ENCODE results near the gene DIDO1.
A peak's percentile ranks its signal among the peaks of the same experiment; 100 is the strongest.

The DIDO1 gene

DNA sequence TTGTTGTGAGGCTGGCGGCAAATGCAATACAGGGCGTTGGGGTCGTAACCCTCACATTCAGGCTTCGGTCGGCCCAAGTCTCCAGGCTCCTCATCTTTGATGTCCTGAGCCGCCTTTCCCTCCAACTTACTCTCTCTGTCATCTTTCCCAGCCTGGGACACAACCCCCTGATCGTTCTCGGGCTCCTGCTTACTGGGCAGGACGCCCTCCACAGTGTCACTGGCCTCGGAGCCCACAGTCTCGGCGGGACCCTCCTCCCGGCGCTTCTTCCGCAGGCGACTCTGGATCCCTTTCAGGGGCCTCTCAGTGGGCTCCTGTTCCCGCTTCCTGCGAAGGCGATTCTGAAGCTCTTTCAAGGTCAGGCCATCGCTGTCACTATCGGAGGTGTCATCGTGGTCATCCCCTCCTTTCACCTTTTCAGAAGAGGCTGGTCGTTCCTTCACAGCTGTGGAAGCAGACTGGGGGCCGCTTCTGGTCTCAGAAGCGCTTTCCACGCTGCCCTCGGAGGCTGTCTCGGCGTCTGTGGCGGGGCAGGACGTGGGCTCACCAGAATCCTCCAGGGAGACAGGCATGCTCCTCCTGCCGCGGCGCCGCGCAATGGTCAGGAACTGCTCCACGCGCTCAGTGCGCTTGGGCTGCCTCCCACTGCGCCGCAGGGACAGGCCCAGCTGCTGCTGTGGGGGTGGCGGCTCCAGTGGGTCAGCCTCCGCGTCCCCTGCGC lies 15.4 kb downstream of the DIDO1 start:
- no peak for DNase-seq (ENCODE audit: low spot score)

- no peak for DNase-seq (ENCODE audit: low spot score)
Observed at GRCh38 chr20:62910217-62910766, 16.0 kb downstream of the DIDO1 start.

DNA sequence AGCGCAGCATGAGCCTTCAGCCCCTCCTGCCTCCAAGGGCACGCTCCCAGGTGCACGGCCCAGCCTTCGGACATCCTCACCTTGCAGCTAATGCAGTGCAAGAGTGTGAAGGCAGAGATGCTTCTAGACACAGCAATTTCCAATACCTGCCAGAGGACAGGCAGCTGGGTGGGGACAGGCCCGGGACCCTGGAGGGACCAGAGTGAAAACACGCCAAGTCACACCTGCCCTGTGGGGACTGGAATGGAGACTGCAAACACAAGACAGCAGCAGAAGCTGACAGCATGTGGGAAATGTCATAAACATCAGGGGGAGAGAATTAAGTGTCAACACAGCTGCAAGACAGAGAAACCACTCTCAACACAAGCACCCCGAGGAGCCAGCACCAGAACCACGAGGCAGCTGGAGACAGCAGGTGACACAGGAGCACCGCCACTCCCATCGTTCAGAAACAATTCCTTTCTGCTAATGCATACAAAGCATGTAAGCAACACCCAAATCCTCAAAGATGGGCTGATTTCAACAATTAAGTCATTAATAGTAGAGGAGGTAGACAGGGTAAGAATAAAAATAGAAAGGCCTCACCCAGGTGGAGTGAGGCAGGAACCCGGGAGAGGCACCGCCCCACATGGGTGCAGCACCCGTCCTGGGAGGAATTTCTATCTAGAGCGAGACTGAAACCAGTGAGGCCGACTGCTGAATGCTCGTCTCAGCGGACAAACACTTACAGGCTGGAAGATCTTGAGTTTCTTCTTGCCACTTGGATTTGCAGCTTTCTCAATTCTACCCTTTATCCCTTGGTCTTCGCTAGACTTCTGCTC lies 17.1 kb downstream of the DIDO1 start:
- DNase-seq (ENCODE audit: low spot score), result no peak

- no peak for DNase-seq (ENCODE audit: low spot score)
Observed at GRCh38 chr20:62907384-62908317, 18.7 kb downstream of the DIDO1 start.

- no peak for DNase-seq (ENCODE audit: low spot score)
Observed at GRCh38 chr20:62906647-62907375, 19.5 kb downstream of the DIDO1 start.

DNA sequence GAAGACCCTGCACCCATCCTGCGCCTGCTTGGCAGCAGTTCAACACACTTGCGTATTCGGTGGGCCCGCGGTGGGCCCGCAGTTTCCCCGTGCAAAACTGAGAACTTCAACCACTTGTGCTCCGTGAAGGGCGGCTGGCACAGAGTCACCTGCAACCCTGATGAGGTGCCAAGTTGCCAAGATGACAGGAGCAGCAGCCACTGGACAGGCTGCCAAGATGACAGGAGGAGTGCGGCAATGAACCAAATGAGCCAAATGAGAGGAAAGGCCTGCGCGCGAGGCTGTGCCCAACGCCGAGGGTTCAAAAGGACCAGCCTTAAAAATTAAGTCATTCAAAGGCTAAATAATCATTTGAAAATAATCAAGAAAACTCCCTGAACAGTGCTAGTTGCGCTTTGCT lies 20.1 kb downstream of the DIDO1 start:
- no peak for DNase-seq (ENCODE audit: low spot score)

DNA sequence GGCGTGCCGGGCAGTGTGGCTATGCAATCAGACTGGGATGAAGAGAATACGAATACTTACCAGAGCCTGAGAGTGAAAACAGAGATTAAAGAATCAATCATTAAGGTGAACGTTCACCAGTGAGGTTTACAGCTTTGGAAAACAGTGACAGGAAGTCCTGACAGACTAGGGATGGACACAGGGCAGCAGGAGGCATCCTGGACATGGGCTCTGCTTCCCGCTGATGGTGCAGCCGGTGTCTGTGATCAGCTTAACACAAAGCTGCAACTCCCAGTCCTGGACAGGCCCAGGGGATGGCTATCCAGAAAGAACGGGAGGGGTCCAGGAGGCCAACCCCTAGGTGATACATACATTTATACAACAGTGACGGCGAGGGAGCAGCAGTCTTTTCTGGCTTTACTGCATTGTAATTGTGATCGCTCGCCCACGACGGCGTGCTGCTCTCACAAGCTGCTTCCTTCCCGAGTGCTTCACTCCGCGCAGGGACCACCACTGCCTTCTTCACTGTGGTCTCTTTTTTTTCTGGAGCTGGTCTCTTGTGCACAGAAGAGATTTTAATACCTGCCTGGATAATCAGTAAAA lies 20.7 kb downstream of the DIDO1 start:
- DNase-seq (ENCODE audit: low spot score), result no peak

DNA sequence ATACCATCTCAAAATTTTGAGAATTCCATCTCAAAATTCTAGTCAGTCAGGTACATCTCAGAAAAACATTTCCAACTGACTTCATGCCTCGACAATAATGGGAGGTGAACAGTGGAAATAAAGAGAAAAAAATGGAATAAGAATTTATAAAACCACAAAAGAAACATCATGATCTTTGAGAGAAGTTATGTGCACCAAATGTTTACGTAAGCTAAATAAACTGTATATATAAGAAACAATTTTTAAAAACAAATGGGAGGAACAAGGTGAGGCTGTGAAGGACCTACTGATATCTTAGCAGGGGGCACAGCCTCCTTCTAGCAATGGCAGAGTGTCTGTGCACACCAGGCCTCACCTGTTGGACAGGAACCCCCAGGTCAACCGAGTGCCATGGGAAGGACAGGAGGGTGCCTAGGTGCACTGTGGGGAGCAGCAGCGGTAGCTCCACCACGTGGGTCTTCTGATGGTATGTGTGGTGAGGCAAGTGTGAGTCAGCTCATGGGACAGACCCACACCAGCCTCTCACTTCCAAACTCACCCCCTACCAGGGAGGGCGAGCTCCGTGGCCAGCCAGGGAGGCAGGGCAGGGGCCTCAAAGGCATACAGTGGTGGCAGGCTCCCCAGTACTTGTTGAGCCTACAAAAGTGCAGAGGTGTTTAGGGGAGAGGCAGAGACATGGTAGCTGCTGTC lies 23.2 kb downstream of the DIDO1 start:
- DNase-seq (ENCODE audit: low spot score), result no peak

GRCh38 chr20:62901891-62902290 lies 24.4 kb downstream of the DIDO1 start:
- DNase-seq (ENCODE audit: low spot score), result no peak

DNA sequence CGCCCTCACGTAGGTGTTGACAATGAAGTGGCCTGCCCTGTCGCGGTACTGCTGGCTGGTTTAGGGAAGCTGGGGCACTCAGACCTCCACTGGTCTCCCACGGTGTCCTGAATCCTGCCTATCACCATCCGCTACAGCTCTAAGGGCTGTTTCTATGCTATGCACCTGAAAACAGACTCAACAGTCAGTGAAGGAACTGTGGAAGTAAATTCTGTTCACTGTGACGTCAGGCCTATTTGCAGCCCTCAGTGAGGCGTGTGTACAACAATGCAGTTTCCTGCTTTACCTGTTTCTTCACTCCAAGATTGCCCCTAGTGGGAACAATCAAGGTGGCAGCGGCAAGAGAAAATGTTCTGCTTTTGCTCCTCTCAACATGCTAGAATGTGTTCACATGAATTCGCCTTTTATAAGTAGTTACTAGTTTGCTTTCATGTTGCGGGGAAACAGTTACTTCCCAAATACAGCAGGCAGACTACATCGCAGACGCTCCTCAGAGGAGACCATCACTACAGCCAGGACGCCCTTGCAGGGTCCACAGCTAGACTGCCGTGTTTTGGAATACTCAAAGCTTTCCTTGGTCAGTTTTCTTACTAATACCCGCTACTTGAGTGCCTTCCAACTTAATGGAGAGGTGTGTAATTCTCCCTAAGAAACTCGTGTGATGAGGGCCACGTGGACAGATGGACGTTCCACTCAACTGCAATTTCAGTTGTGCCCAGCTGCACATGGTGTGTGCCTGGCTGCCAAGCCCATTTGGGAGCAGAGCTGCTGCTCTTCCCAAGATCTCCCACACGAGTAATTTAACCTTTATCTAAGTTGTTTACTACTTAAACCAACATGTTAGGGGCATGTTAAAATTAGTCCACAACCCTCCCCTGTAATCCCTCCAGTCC lies 25.4 kb downstream of the DIDO1 start:
- DNase-seq (ENCODE audit: low spot score), result no peak

DNA sequence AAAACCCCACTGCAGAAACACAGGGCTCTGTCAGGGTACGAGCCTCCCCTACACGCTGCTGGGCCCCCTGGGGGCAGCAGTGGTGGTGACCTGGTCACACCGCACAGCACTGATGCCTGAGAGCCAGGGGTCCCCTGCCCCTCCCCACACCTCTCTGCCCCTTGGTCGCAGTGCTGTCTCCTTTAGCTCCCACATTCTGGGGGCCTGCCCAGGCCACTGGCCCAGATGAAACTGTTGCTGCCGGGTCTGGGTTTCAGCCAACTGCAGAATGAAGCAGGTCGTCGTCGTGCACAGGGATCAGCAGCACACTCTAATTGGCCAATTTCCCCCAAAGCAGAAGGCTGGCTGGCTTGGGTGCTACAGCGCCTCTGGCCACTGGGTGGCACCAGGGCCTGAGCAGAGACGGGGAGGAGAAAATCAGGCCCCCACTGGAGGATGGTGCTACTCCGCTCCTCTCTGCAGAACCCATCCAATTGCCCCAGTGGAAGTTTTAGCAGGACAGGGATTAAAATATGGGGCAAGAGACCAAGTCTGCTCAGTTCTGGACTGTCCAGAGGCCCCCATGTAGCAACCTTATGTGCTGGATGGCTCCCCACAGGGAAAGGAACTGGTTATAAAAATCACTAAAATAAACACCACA lies 26.1 kb downstream of the DIDO1 start:
- peak; percentile 83 for DNase-seq (ENCODE audit: low spot score)

GRCh38 chr20:62899633-62900051 lies 26.7 kb downstream of the DIDO1 start:
- DNase-seq (ENCODE audit: low spot score), result no peak

GRCh38 chr20:62898970-62899632 lies 27.2 kb downstream of the DIDO1 start:
- DNase-seq (ENCODE audit: low spot score), result no peak

GRCh38 chr20:62898093-62898964 lies 28.0 kb downstream of the DIDO1 start:
- no peak for DNase-seq (ENCODE audit: low spot score)

DNA sequence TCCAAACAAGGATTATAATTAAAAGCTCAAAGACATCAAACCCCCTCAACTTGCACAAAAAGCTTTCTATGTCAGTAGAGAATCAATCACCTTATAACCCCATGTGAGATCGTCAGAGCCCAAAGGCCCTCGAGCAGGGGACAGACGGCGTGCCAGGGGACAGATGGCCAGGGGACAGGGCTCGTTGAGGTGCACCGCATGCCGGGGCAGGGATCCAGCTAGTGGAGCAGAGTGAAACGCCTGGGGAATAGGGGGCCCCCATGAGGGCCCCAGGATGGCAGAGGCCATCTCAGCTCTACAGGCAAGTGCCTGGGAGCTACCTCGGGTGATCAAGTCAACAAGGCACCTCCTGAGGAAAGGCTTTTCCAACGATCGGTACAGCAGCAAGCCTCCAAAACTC lies 28.6 kb downstream of the DIDO1 start:
- DNase-seq (ENCODE audit: low spot score), result no peak

GRCh38 chr20:62896526-62896925 lies 29.8 kb downstream of the DIDO1 start:
- DNase-seq (ENCODE audit: low spot score), result no peak

- DNase-seq (ENCODE audit: low spot score), result no peak
Observed at GRCh38 chr20:62895539-62895938, 30.8 kb downstream of the DIDO1 start.

Measured in COLO829 (cell line).